HG03571 (cell line): Measurements from ENCODE around the gene TTLL3.
"Not testable (repeated sequence)": the region's sequence is repeated elsewhere in the genome, so short reads cannot be mapped to it uniquely, and the experiment has no call there.

ENCODE experiments used
- ATAC-seq: cut with Tn5 transposase; IDR thresholded peaks from one replicate; pipeline ENCODE4 v1.9.1; 2021; ENCODE audit not compliant: unreplicated experiment

Gene TTLL3

DNA sequence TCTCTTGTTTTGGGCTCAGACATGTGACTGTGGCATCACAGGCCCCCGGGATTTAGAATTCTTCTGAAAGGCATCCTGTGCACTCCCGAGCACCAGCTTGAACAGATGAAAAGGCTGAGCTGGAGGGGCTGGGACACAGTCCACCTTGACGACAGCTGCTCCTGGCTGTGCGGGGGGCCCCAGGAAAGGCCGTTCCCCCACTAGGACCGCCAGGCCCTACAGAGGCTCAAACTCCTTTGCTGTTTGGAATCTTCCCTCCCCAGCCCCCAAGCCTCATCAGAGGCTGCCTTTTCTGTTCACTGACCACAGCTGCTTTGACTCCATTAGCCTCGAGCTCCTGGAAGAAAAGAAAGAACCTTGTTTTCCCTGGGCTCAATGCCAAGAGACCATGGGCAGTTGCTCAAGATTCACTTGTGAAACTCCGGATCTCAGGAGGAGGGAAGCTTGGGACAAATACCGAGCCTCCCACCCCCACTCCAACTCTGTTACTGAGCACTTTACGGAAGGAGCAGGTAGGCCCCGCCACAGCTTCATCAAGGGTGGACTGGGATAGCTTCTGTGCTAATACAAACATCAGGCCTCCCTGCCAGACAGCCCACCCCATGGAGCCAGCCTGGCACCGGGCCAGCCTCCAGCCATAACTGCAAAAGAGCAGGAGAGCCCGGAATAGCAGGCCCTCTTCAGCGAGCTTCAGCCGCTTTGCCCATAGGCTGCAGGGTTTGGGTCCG, 54.3 kb downstream of the TTLL3 start:
- ATAC-seq = no peak

DNA sequence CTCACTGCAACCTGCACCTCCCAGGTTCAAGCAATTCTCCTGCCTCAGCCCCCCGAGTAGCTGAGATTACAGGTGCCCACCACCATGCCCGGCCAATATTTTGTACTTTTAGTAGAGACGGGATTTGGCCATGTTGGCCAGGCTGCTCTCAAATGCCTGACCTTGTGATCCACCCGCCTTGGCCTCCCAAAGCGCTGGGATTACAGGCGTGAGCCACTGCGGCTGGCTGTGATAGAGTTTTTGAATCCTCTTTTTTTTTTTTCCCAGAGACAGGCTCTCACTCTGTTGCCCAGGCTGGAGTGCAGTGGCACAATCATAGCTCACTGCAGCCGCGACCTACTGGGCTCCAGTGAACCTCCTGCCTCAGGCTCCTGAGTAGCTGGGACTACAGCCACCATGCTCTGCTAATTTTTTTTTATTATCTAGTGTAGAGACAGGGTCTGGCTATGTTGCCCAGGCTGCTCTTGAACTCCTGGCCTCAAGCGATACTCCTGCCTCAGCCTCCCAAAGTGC, 55.1 kb downstream of the TTLL3 start:
- not testable (repeated sequence) for ATAC-seq

DNA sequence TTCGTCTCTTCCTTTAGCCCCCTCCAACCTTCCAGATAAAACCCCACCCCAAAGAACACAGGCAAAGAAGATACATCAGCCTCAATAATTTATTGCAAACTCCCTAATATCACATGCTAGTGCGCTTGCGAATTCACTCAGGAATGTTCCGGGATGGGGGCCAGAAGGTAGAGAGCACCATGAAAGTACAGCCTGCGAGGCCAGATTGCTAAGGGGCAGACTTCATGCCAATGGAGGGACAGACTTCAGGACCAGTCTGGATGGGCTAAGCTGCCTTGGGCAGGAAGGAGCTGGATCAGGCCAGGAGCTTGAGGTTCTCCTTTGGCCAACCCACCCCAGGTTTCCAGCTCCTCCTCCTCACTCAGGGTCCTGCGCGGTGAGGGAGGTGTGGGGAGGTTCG, 56.6 kb downstream of the TTLL3 start:
- no peak for ATAC-seq

DNA sequence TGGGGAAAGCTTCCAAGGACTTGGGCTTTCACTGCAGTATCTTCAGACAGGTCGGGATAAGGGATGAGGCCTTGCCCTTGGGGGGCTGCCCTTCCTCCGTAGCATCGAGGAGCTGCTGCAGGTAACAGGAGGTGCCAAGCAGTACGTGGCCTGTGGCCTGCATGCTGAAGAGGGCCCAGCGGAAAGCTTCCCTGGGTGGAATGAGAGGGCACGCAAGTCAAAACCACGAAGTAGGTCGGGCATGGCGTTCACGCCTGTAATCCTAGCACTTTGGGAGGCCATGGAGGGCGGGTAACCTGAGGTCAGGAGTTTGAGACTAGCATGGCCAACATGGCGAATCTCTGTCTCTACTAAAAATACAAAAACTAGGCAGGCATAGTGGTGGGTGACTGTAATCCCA, 57.0 kb downstream of the TTLL3 start:
- ATAC-seq = no peak

DNA sequence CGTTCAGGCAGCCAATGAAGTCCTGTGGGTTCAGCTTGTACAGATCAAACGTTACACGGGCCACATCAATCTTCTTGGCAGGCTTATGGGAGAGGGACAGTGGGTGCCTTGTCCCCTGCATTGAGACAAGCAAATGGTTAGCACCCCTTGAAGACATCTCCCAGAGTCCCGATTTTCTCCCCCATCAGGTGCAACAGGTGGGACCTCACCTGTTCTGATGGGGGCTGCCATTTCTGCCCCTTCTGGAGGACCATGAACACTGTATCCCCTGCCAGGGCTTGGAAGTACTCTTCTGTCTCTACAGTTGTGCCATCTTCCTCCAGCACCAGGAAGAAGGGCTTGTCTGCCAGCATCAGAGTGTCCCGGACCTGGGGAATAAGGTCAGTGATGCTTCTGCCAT, 59.9 kb downstream of the TTLL3 start:
- no peak for ATAC-seq

DNA sequence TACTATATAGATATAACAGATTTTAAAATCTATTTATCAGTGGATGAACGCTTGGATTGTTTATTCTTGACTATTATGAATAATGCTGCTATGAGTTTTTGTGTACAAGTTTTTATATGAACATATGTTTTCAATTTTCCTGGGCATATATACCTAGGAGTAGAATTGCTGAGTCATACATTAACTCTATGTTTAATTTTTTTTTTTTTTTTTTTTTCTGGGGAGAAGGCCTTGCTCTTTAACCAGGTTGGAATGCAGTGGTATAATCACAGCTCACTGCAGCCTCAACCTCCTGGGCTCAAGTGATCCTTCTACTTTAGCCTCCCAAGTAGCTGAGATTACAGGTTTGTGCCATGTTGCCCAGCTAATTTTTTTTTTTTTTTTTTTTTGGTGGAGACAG, 60.9 kb downstream of the TTLL3 start:
- ATAC-seq = no peak

DNA sequence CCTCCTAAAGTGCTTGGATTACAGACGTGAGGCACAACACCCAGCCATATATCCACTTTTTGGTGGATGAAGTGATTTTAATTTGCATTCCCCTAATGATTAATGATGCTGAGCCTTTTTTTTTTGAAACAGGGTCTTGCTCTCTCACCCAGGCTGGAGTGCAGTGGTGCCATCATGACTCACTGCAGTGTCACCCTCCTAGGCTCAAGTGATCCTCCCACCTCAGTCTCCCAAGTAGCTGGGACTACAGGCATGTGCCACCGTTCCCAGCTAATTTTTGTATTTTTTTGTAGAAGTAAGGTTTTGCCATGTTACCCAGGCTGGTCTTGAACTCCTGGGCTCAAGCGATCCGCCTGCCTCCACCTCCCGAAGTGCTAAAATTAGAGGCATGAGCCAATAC, 62.0 kb downstream of the TTLL3 start:
- not testable (repeated sequence) for ATAC-seq

DNA sequence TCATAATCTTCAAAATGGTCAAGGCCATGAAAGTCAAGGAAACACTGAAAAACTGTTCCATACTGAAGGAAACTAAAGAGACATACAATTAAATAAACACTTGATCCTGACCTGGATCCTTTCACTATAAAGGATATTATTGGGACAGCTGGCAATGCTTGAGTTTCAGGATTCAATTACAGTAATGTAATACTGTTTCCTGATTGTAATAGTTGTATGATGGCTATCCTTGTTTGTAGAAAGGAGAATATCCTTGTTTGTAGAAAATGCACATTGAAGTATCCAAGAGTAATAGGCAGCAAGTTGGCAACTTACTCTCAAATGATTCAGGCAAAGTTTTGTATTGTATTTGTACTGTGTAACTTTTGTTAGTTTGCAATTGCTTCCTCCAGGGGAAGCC, 65.4 kb downstream of the TTLL3 start:
- no peak for ATAC-seq

DNA sequence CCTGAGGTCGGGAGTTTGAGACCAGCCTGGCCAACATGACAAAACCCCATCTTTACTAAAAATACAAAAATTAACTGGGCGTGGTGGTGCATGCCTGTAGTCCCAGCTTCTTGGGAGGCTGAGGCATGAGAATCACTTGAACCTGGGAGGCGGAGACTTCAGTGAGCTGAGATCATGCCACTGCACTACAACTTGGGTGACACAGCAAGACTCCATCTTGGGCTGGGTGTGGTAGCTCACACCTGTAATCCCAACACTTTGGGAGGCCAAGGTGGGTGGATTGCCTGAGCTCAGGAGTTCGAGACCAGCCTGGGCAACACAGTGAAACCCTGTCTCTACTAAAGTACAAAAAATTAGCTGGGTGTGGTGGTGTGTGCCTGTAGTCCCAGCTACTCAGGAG, 66.2 kb downstream of the TTLL3 start:
- not testable (repeated sequence) for ATAC-seq

DNA sequence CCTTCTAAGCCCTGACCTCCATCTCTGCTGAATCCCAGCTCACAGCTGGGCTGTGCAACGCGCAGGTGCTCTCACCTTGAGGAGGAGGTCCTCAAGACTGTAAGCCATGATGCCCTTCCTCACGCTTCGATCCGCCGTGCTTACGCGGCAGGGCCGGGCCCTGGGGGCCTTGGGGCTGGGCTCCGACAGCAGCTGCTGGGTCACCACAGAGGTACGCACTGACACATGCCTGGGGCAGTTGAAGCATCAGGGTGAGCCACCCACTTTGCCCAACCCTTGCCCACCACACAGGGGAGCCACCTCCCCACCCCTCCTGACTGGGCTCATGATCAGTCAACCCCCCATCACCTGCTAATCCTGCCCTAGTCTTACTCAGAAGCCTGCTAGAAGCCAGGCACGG, 66.9 kb downstream of the TTLL3 start:
- ATAC-seq = no peak

DNA sequence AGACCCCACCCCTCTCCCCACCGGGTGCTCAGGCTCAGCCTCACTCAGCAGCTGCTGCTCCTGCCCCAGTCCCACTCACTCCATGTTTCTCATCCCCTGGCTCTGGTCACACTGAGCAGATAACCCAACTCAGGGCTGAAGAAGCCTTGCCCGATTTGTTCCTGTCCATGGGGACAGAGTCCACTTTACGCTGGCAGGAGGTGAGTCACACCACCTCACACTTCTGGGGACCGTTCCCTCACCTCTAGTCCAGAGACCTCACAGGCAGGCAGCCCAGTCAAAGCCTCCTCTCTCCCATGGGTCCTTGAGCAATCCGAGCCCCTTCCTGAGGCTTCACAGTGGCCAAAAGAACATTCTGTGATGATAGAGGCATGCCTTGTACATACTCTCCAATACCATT, 68.6 kb downstream of the TTLL3 start:
- no peak for ATAC-seq

DNA sequence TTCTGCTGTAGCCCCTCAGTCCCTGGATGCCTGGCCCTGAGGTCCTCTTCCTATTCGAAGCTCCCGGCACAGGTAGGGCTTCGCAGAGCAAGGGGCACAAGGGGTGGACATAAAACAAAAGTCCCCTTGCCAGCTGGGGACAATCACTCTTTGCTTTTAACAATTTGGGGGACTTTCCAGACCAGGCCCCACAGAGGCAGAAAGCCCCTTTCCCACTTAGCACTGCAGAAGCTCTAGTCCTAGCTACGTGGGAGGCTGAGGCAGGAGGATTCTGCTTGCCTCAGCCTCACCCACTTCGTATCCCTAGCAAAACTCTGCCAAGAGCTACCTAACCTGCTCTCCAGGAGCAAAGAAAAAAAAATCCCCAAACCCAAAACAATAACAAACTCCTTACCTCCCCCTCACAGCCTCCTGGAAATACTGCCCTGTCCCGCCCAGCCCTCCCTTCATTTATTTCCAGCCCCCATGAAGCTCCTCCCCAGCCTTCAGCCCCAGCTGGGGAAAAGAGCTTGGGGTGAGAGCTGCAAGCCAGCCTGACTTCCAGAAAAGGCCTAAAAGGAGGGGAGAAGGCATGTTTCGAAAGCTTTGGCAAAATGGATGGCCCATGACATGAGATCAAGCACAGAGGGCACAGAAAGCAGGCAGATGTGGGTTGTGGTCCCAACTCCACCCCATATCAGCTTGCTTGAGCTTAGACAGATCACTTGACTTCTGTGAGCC, 69.9 kb downstream of the TTLL3 start, which contains the start of gene CIDEC:
Gene CIDEC (minus strand): TSS at position 424 of the 720 bp plus-strand sequence. CDS start 1,767 bp downstream, outside the sequence.
- ATAC-seq = no peak

DNA sequence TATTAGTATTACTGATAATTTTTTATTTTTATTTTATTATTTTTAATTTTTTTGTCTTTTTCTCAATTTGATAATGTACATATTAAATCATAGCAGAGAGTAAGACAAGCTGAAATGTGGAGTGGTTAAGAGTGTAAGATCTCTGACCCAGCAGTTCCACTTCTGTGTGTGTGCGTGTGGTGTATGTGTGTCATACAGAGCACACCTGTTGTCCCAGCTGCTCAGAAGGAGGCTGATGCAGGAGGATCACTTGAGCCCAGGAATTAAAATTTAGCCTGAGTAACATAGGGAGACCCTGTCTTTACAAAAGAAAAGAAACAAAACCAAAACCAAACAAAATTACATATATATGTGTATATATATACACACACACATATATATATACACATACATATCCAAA, 71.4 kb downstream of the TTLL3 start:
- no peak for ATAC-seq

DNA sequence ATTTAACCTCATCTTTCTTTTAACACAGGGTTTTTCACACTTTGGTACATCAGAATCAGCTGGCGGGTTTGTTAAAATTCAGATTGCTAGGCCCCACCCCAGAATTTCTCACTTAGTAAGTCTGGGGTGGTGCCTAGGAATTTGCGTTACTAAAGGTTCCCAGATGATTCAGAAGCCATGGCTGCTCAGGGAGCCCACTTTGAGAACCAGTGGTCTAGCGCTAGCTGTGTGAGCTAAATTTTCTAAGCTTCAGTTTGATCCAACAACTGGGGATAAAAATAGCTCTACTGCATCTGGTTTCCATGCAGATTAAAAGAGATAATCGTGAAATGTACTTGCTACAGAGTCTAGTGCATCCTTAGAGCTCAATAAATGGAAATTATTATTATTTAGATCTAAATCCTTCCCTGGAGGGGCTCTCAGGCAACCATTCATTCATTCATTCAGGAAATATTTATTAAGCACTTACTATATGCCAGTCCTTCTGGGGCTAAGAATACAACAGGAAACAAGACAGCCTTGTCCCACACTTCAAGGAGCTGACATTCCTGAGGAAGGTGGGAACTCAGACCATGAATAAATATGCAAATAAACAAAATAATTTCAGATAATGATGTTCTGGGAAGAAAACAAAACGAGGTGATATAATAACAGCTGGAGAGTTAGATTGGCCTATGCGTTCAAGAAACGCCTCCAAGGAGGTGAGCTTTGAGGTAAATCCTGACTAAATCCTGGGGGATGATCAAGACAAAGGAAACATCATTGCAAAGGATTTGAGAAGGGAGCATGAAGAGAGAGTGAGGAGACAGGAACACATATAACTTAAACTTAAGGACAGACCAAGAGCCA, 73.9 kb downstream of the TTLL3 start:
- no peak for ATAC-seq

DNA sequence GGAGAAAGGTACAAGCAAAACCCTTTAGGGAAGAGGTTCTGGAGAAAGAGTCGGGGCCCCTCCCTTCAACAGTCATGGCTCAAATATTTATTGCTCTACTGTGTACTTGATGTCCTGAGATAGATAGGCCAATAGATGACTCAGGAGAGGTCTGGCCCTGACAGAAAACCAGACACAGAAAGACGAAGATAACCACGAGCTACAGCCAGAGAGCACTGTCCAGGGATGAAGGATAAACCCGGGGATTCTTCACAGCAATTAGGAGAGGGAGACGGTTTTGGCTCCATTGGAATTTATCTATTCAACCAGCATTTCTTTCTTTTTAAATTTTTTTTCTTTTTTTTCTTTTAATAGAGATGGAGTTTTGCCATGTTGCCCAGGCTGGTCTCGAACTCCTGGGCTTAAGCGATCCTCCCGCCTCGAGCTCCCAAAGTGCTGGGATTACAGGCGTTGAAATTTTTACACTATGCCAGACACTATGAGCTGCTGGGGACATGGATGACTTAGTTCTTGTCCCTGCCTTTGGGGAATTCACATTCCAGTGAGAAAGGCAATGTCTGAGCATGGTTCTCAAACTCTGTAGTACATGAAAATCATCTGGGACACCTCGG, 74.6 kb downstream of the TTLL3 start:
- no peak for ATAC-seq
